HG03571 (cell line): ENCODE data around the gene MGST2.
"Not testable (repeated sequence)": the region's sequence is repeated elsewhere in the genome, so short reads cannot be mapped to it uniquely, and the experiment has no call there.

Source experiments
- ATAC-seq: cut with Tn5 transposase; IDR thresholded peaks from one replicate; pipeline ENCODE4 v1.9.1; 2021; ENCODE audit not compliant: unreplicated experiment

MGST2 gene

GRCh38 chr4:139669335-139669734, 3.7 kb downstream of the MGST2 start:
- no peak for ATAC-seq

DNA sequence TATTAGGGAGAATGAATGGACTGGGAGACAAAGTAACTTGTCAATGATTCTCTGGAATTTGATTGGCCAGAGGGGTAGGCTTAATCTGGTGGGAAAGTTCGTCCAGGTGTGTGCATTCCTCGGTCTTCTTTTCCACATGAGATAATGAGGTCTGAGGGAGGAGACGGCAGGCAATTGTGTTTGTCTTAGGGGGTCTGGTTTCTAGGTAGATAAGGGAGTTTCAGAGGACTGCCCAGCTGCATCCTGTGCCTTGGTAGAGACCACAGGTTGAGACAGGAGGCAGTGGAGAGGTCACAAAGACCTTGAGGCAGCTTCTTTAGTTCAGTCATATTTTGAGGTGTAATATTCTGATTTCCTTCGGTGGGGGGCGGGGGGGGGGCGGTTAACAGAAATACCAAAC, 4.3 kb downstream of the MGST2 start:
- ATAC-seq: no peak

GRCh38 chr4:139670775-139671174, 5.2 kb downstream of the MGST2 start:
- no peak for ATAC-seq

DNA sequence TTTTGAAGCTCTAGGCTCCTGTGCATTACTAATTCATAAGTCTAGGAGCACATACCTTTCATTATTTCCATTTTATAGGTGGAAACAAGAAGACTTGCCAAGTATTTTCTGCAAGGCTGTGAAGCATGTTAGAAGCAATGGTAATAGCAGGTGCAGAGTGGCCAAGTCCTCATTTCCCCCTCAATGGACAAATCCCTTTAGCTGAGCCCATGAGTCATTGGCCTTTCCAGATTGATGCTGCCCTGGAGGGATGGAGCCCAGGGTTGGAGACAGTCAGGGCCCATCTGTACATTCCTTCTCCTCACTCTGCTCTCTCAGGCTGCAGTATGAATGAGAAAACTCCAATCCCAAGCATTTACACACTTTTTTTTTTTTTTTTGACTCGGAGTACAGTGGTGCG, 6.6 kb downstream of the MGST2 start:
- ATAC-seq: no peak

DNA sequence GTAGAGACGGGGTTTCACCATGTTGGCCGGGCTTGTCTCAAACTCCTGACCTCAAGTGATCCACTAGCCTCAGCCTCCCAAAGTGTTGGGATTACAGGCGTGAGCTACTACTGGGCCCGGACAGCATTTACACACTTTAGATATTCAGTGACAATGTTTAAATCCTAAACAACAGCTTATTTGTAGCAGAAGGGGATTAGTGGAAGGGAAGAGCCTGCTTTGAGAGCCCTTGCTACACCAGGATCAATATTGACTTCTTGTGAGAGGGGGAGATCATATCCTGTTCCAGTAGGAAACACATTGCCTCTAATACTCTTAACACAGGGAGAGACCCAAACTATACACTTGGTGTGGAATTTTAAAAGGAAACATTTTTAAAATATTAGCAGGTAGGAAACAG, 7.1 kb downstream of the MGST2 start:
- ATAC-seq: no peak

DNA sequence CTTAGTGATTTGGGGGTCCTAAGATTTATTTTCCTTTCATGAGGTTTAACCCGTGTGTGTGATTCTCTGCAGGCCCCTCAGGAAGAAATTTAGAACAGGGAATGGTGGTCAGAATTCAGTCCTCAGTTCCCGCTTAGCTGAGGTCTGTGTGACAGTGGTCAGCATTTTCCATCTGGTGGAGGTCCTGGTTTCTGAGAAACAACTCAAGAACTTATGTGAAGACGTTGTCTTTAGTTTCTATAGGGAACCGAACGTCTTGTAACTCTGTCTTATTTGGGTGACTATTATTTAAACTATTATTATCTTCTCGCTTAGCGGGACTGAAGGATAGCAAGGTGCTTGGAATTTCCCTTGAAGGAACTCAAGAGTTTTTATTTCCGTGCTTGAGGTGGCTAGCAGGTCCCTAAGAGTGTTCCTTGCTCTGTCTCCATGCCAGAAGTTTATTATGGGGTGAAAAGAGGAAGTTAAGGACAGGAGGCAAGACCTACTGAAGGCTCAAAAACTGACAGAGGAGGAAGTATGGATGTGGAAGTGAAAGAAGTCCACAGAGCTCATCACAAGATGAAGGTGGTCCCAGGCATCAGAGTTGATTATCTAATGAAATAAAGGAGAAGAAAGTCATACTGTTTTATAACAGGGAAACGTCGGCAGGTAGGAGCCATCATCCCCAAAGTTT, 9.4 kb downstream of the MGST2 start:
- no peak for ATAC-seq

- no peak for ATAC-seq
Observed at GRCh38 chr4:139675651-139676050, 10.0 kb downstream of the MGST2 start.

GRCh38 chr4:139676365-139676764, 10.7 kb downstream of the MGST2 start:
- ATAC-seq: no peak

DNA sequence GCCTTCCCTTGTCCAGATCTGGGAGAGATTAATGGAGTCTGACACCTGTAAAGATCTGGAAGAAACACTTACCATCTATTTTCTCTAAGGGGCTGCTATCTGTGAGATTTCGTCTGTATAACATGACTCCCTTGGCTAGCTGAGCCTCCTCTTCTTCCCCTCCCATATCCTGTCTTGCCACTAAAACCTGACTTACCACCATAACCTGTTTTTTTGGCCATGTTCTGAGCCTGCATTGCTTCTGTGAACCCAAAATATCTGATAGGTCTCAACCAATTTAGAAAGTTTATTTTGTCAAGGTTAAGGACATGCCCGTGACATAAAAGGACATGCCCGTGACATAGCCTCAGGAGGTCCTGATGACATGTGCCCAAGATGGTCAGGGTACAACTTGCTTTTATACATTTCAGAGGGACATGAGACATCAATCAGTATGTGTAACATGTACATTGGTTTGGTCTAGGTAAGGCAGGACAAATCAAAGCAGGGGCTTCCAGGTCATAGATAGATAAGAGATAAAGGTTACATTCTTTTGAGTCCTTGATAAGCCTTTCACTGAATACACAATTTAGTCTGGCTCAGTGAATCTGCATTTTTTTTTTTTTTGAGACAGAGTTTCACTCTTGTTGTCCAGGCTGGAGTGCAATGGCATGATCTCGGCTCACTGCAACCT, 11.4 kb downstream of the MGST2 start:
- ATAC-seq: no peak

DNA sequence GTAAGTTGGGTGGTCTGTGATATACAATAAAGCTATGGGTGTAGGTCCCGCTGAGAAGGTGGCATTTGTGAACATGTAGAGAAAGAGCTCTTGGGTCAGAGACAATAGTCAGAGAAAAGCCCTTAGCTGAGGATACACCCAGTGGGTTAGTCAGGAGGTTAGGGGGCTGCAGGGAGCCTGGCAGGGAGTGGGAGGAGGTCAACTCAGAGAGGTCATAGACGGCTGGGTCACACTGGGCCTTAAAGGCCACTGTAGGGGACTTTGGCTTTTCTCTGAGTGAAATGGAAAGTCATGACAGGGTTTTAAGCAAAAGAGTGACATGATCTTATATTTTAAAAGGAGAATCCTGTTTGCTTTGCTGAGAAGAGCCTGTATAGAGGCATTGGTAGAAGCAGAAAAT, 16.7 kb downstream of the MGST2 start:
- no peak for ATAC-seq

- no peak for ATAC-seq
Observed at GRCh38 chr4:139682741-139683151, 17.1 kb downstream of the MGST2 start.

DNA sequence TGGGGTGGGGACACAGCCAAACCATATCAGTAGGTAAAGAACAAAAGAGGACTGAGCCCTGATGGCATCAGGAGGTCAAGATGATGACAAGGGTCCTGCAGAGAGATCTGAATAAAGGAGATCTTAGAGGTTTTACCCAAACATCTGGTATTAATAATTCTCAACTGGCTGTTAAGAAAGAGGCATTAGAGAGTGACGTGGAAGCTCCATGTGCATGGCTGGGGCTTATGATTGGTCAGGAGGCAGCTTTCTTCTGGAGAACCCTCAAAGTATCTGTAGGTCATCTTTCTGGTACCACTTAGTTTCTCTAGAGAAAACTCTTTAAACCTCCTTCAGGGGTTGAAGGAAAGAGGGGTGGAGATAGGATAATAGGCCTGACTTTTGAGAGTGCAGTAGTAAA, 18.7 kb downstream of the MGST2 start:
- no peak for ATAC-seq

DNA sequence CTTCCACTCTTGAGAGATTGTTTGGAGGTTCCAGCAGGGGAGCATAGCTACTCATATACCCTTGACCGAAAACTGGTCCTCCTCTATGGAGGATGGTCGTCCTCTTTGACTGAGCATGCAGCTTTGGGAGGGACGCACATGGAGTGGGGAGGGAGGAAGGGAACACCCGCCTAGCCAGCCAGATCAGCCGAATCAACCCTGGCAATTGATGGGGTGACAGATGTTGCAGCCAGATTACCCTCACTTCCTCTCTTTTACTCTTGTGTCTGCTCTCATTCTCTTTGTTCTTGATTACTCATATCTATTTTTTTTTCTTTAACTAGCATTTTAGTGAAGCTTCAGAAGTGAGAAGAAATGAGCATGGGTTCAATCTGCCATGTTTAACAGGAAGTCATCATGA, 19.6 kb downstream of the MGST2 start:
- no peak for ATAC-seq

GRCh38 chr4:139686130-139686529, 20.5 kb downstream of the MGST2 start:
- no peak for ATAC-seq

- ATAC-seq: no peak
Observed at GRCh38 chr4:139686988-139687387, 21.4 kb downstream of the MGST2 start.

- no peak for ATAC-seq
Observed at GRCh38 chr4:139689093-139689722, 23.6 kb downstream of the MGST2 start.

DNA sequence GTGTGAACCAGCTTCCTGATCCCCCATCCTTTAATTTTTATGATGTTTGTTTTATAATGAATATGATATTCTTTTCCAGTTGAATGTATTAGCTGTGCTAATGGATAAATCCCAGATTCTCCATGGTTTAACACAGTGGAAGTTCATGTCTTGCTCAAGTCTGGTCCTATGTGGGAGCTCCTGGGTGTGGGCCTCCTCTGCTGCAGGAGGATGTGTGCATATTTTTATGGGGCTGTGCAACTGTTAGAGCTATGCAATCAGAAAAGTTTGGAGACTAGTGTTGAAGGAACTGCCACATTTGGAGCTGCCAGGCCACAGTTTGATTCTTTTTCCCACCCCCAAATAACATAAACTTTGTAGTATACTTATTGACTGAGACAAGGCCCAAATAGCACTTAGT, 24.8 kb downstream of the MGST2 start:
- no peak for ATAC-seq

GRCh38 chr4:139692309-139693012, 26.8 kb downstream of the MGST2 start:
- no peak for ATAC-seq

GRCh38 chr4:139694522-139695107, 29.0 kb downstream of the MGST2 start:
- ATAC-seq: no peak

- ATAC-seq: no peak
Observed at GRCh38 chr4:139696491-139696890, 30.9 kb downstream of the MGST2 start.

DNA sequence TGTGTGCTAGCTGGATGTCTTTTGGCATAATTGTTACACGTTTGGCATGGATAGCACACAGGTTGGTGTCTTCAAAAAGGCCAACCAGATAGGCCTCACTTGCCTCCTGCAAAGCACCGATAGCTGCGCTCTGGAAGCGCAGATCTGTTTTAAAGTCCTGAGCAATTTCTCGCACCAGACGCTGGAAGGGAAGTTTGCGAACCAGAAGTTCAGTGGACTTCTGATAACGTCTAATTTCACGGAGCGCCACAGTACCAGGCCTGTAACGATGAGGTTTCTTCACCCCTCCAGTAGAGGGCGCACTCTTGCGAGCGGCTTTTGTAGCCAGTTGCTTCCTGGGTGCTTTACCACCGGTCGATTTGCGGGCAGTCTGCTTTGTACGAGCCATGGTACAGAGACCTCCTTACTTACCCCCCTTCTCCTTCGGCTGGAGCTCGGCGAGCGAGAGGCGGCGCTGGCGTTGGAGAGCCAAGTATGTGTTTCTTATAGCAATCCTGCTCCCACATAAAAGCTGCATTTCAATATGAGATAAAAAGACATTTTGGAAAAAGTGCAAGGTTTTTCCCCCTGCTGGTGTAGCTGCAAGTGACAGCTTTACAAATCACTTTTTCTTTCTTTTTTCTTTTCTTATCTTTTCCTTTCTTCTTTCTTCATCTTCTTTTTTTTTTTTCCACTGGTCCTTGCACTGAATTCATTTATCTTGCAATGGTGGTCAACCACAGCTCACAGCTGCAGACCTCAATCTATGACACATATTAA, 32.7 kb downstream of the MGST2 start:
- not testable (repeated sequence) for ATAC-seq
